GM21381 (cell line): ENCODE measurements around the gene ATXN1.

ENCODE experiments used
- ATAC-seq: cut with Tn5 transposase; IDR thresholded peaks from one replicate; pipeline ENCODE4 v1.9.1; 2021; ENCODE audit warnings: mild to moderate bottlenecking, moderate library complexity; ENCODE audit not compliant: unreplicated experiment

The ATXN1 gene

DNA sequence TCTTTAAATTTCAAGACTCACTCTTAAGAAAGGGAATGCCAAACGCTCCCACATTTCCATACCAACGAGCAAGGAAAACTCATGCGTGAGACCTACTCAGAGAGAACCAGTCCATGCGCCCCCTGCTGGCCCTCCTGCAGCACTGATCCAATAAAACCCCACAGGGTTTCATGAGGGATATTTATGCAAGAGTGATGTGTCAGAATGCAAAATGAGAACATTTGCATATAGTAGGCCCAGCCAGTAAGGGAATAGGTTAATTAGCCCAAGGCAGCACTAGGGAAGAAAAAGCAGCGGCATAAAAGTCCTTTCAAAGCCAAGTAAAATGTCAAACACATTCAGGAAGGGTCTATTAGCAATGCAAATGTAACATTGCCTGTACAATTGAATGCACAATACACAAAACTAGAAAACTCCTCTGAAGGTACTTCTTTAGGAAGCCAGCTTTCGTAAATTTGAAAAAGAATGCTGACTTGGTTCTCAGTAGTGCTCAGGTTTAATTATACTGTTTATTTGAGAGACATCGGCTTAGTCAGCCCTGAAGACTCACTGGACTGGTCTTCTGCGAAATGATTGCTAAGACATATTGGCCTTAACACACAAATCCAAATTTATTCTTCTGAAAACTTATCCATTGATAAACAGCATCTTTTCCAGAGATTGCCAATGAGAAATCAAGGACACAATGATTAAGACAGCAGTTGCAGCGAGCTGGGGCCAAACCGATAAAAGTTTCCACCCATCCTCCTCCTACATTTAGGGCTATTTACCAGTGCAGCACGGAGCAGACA, 429.7 kb downstream of the ATXN1 start:
- peak; percentile 34 for ATAC-seq

DNA sequence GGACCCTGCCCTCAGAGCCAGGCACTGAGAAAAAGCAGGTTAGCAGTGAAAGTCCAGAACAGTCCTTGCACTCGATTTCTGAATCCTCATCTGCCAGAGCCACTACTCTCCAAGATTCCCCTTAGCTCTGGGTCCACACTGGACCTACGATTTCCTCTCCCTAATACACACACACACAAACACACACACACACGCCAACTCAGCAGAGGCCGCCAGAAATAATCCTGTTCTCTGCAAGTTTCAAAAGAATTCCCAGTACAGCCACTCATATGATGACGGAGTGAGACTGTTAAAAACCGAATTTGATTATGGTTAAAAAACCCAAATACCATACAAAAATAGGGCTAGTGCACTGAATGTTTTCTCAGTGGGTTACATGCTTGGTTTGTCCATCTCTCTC, 432.0 kb downstream of the ATXN1 start:
- no peak for ATAC-seq

DNA sequence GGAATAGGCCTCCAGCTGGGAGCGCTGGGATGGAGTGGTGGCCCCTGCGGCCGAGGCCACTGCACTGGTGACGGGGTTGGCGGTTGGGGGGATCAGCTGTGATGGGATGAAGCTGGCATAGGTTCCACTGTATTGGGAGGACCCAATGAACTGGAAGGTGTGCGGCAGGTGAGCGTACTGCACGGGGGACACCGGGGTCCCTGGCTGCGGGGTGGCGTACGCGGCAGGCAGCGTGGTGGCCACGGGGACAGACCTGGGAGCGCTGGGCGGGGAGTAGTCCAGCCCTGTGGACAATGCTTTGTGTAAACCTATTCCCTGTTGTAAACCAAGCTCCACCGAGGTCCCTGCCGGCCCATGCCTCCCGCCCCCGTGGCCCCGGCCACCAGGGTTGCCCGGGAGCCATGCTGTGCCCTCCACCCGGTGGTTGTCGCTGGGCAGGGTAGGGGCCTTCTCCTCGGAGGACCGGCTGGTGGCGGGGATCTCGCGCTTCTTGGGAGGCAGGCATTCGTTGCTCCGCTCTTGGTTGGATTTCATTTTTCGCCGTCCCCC, 433.4 kb downstream of the ATXN1 start:
- ATAC-seq: no peak

DNA sequence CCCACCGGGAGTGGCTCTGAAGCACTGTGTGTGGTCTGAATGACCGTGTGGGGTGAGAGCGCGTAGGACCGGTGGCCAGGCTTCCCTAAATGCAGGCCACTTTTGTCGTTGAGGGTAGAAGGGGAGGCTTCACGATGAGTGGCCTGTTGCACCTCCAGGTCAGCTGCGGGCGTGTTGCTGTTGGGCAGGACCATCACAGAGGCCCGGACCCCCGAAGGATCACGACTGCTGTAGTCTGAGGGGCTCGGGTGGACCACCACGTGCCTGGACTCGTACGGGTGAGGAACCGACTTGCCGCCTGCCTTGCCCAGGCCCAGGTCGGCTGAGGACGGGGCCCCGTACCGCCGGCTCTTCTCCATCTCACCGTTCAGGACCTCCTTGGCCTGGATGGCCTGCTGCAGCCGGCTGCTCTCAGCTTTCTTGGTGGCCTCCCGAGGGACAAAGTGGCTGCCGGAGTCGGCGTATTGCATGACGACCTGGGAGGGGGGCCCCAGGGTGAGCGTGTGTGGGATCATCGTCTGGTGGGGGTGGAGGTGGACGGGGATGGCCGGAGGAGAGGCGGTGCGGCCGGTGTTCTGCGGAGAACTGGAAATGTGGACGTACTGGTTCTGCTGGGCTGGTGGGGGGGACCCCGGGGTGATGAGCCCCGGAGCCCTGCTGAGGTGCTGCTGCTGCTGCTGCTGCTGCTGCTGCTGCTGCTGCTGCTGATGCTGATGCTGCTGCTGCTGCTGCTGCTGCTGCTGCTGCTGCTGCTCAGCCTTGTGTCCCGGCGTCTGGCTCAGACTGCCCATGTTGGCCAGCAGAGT, 434.1 kb downstream of the ATXN1 start:
- ATAC-seq: no peak

DNA sequence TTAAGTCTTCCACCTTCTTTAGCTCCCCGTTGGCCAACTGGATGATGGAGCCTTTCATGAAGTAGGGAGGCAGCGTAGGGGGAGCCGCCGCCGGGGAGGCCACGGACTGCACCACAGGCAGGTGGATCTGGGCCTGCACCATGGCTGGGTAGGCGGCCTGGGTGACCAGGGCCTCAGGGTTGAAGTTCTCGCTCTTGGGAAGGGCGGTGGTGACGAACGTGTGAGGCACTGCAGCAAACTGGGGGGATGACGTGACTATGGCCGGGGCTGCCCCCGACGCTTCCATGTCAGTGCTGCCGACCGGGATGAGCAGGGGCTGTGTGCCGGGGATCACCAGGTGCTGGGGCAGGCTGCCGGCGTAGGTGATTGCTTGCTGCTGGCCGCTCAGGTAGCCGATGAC, 434.7 kb downstream of the ATXN1 start:
- ATAC-seq: no peak

DNA sequence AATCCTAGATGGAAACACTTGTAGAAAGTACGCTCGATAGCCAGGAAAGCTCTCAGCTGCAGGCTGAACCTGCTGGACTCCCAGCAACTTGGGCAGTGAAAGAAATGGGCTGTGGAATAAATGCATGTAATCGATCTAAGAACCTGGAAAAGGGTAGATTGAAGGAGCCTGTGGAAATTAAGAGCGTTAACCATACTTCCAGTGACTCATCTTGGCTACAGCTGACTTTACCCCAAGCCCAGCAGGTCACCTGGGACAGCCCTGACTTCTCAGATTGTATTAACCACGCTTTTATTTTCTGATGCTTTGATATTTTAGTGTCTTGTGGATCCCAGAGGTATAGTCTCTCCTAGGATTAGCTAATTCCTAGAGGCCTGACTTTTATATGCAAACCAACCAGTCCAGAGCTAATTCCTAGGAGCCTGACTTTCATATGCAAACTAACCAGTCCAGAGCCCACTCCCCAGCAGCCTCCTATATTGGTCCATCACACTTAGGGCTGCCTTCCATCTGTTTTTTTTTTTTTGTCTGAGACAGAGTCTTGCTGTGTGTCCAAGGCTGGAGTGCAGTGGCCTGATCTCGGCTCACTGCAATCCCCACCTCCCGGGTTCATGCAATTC, 436.5 kb downstream of the ATXN1 start:
- ATAC-seq: no peak

DNA sequence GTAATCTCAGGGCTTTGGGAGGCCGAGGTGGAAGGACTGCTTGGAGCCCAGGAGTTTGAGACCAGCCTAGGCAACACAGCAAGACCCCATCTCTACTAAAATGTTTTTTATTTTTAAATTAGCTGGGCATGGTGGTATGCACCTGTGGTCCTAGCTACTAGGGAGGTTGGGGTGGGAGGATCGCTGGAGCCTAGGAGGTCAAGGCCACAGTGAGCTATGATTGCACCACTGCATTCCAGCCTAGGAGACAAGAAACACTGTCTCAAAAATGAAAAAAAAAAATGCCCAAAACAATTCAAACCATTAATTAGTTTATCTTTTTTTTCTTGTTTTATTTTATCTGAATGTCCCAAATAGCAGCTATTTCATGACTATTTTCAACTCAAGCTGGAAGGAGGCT, 437.1 kb downstream of the ATXN1 start:
- no peak for ATAC-seq

DNA sequence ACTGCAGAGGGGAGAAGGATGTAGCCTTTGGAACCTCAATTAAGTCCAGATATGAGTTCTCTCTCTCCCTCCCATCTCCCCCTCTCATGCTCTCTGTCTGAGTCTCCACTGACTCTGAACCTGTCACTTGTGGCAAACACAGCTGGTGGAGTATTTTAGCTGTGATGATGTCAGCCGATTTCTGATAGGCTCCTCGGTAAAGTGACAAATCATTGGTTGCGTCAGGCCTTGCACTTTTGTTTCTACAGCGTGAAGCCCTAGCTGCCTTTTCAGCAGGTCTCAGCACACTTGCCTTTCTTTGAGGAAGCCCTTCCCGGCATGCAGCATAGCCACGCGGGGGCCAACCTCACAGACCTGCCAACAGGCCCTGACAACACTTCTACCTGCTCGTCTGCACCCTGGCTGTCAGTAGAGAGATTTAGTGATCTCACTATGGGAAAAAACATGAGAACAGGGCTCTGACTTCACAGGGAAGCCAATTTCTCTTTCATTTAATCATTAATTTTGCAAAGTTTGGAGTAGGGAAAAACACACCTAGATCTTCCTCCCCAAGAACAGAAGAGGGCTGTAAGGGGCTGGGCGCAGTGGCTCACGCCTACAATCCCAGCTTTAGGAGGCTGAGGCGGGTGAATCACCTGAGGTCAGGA, 438.5 kb downstream of the ATXN1 start:
- peak; percentile 79 for ATAC-seq

DNA sequence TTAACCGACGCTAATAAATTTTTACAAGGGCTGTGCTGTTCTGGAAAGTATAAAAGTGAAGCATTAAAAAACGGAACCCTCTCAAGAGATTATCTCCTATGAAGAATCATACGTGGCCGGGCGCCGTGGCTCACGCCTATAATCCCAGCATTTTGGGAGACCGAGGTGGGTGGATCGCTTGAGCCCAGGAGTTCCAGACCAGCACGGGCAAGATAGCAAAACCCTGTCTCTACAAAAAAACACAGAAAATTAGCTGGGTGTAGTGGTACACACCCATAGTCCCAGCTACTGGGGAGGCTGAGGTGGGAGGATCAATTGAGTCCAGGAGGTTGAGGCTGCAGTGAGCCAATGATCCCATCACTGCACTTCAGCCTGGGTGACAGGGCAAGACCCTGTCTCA, 439.4 kb downstream of the ATXN1 start:
- no peak for ATAC-seq

DNA sequence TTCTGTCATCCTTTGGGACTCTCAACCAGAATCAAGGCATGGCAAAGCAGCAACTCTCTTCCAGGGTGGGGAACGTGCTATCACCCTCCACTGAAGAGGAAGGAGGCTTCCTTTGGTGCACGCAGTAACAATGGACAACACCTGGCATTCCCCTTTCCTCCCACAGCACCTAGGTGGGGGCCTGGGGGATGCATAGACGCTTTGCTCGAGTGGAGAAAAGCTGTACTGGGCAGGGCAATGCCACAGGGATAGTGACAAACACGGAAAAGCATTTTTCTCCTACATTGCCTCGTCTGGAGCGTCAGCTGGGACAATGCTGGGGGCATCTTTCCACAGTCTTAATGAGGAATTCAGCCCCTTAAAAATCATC, 439.9 kb downstream of the ATXN1 start:
- no peak for ATAC-seq

DNA sequence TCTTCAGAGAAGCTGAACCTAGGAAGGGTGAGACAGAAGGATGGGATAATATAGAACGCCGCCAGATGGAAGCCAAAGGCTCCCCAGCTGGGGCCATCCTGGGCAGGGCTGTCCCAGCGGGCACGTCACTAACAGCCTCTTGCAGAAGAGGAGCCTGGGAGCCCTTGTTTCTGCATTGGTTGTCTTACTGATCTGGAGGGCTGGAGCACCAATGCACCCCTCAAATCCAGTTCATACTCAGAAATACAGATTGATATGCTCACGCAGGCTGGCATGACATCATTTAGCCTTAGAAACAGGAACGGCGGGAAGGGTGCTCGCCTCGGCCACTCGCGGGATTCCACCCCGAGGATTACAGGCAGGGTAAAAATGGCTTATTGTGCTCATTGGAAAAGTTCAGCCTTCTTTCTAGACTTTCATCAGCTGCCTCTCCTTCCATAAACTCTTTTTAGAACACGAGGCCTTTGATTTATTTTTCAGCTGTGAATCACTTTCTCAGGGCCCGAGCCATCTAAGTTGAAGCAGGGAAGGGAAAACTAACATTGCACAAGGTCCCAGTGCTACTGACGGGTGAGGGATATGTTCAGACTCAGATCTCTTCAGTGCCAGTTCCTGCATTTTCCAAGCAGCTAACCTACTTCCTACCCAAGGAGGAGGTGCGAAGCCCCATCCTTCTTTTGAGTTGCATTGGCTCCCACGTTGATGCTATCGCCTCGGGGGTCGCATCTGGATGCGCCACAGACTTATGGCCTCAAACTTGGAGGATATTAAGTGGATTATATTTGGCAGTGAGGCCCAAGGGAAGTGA, 440.5 kb downstream of the ATXN1 start:
- no peak for ATAC-seq

DNA sequence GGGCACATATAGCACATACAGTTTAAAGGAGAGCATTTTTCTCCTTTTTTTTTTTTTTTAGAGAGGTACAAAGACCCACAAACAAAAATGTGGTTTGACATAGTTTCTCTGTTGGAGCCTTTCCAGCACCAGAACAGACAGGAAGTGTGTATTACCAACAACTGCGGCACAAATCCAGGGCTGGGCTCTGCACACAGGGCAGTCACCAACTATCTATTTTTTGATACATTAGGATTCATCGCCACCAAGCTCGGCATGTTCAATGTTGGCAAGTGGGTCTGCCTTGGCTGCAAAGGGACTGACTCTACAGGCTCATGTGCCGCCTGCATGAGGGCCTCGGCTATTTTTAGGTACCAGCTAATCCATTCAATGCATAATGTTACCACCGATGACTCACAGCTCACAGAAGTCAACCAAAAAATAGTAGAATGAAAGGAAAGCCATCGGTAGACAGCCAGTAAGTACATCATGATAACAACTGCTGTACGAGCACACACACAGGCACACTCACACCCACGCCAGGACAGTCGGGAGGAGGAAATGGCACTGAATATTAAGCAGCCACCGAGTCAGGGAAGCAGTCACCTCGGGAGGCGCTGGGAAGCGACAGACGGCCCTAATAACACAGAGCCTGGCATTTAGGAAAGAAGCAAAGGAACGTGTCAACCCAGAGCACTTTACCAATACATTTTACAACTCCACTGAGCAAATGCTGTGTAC, 441.3 kb downstream of the ATXN1 start:
- ATAC-seq: peak; percentile 55

DNA sequence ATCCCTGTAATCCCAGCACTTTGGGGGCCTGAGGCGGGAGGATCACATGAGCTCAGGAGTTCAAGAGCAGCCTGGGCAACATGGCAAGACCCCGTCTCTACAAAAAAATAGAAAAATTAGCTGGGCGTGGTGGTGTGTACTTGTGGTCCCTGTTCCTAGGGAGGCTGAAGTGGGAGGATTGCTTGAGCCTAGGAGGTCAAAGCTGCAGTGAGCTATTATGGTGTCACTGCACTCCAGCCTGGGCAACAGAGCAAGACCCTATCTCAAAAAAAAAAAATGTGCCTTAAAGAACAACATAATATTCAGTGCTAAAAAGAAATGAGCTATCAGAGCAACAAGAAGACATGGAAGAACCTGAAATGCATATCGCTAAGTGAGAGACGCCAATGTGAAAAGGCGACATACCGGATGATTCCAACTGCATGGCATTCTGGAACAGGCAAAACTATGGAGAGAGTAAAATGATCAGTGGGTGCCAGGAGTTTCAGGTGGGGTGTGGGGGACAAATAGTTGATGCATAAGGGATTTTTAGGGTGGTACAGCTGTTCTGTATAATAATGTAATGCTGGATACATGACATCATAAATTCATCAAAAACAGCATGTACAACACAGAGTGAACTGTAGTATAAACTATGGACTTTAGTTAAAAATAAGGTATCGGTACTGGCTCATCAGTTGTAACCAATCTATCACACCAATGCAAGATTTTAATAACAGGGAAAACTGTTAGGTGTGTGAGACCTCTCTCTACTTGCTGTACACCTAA, 442.1 kb downstream of the ATXN1 start:
- no peak for ATAC-seq

DNA sequence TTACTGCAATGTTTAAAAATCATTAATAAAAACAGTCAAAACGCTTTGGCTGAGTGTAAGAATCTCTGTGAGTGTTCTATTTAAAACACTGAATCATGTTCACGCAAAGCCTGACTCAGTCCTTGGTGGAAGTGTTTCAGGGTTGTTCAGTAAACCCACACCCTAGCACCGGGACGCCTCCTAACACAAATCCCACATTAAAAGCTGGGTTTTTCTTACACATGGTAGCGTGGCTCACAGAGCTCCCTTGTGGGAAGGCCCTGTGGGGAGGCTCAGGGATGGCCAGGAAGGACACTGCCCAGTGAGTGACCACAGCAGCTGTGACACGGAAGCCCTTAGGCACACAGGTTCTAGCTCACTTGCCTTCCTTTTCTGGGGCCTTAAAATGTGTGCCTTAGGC, 442.7 kb downstream of the ATXN1 start:
- ATAC-seq: no peak

DNA sequence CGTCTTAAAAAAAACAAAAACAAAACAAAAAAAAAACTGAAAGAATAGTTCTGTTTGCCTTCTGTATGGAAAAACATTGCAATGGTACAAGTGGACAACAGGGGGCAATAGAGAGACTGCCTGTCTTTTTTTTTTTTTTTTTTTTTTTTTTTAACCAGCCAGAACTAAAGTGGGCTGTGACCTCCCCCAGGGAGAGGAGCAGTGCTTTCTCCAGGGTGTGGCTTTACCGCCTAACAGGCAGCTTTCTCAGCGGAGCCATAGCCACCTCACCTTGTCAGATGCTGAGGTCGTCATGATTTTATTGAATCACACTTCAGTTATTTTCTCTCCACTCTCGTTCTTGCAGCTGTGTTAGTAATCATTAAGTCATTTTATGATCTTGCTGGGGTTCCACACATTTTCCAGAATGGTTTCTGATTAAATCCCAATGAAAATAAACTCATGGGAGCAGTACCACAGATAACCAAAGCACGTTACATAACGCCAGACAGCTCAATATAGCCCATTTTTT, 444.5 kb downstream of the ATXN1 start:
- no peak for ATAC-seq

DNA sequence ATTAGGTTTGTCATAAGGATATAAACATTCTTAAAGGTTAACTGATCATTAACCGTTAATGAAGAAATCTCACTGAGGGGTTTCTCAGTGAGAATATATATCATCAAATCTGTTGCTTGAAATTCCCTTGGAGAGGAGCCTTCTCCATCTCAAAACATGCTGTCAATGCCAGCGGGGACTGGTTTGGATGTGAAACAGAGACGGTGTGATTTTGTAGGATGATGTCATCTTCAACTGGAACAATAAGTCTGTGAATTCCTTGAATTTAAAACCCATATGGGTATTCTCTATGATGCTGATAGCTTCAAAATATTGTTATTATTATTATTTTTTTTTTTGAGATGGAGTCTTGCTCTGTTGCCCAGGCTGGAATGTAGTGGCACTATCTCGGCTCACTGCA, 447.0 kb downstream of the ATXN1 start:
- ATAC-seq: no peak

DNA sequence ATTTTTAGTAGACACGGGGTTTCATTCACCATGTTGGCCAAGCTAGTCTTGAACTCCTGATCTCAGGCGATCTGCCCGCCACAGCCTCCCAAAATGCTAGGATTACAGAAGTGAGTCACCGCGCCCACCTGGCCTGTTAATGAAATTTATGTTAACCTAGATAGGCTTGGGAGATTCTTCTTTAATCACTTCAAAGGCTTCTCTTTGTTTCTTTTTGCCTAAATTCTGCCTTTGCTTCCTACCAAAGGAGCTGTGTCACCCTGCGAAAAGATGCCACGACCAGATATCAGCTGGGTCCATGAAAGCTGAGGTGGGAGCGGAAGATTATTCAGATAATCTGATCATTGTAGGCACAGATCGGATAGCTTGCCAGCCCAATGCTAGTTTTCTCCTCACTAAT, 447.5 kb downstream of the ATXN1 start:
- no peak for ATAC-seq

DNA sequence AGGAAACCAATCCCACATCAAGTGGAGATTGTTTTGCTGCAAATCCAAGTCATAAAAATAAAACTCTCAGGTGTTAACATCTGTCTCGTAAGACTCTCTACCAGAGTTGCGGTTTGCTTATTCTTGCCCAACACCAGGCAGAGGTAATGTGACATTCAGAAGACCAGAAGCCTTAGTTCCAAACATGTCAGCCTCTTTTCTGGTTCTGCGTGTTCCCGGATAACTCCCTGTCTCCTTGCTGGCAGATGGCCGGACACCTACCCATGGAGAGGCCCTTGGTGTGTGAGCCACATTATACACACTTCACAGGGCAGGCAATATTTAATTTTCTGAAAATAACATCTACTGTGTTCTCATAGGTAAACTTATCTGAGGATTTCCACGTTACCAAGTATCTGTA, 449.5 kb downstream of the ATXN1 start:
- ATAC-seq: no peak

DNA sequence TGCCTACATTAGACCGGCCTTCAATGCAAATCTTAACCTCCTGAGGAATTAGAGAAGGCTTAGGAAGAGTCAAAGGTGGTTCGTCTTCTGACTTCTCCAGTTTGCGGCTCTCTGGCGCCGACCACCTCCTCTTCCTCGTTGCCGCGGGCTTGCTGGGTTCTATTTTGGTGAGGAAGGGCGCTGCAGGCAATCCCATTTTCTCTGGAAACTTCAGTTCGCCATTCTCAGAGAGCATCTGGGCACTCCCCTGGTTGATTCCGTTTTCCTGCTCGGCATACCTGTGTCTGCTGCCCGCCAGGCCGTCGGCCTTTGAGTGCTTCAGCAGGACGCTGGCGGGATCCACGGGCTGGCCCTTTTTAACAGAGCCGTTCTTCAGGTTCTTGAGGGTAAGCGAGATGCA, 454.9 kb downstream of the ATXN1 start:
- ATAC-seq: no peak
